ENCODE measurements around the gene LAIR2.

GRCh38 chr19:54458648-54459281, 43.9 kb upstream of the LAIR2 start:
- TF ChIP-seq CTCF (IDR thresholded peaks at IDR 0.05; ENCODE audit: low read depth, low read length) (no peak), POLR2A (IDR thresholded peaks at IDR 0.05; ENCODE audit: extremely low read depth, insufficient read length) (no peak), MYC (IDR thresholded peaks at IDR 0.05; ENCODE audit: low read depth, low read length) (no peak), MAX (IDR thresholded peaks at IDR 0.05; ENCODE audit: low read depth, low read length) (no peak)

All from NB4 (cell line).